ENCODE data around the gene TCERG1L. TPM values are rescaled to one million over a fixed set of nuclear protein-coding genes. Genes with fewer than 3 reads are reported as not detected.

Gene TCERG1L
- total RNA-seq, 1 donor from 2014 or later = not detected

DNA sequence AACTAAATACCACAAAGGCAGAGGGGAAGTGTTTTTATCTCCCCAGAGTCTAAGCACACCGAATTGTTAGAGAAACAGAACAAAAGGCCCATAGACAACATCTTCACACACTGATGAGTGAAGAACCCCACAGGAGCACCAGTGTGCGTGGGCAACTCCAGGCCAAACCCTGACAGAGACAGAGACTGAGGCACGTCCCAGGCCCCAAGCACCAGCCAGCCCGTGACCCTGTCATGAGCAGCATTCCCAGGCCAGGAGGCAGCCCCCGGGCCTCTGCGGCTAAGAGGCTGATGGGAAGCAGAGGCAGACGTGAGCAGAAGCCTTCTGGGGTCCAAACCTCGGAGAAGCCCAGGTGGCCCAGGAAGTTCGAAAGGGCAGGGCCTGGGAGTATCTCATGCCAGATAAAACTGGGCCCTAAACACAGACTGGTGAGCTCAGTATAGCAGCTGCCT, 184.4 kb downstream of the TCERG1L start:
- DNase-seq (no peak), ATAC-seq (ENCODE audit: poor library complexity) (no peak)
- intact Hi-C loops (cut with DNase I) = no loop called here

DNA sequence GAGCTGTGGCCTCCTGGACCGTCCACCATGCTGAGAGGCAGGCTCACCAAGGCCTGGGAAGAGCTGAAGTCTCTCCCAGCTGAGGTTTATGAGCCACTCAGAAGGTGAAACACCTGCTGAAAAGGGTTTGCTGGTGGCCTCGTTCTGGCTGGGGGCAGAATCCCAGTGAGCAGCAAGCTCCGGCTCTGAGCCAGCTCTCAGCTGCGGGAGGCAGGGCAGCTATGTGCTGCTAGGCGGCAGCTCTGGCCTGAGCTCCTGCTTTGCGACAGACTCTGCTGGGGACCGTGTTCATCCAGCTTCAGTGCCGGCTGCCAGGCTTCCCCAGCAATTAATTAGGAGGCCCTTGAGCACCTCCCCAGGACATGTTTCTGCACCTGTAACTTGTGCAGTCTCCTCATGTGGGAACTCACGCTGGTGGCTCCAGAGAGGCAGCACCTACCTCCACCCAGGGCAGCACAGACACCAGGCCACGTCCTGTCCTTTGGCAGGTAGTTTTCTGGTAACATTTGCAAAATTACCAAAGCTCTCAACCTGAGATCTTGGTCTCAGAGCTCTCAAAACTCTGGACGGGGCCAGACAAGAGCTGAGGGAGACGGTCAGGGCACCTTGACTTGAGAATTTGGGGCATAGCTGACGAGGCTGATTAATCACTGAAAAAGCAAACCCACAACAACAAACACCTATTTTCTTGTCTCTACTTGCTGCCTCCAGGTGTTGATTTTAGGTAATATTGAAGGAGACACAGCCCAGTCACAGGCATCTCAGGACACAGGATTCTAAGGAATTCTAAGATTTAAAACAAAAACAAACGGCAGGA, 185.0 kb downstream of the TCERG1L start:
- DNase-seq = no peak
- no peak for ATAC-seq (ENCODE audit: poor library complexity)
- intact Hi-C loops (cut with DNase I) = no loop called here

DNA sequence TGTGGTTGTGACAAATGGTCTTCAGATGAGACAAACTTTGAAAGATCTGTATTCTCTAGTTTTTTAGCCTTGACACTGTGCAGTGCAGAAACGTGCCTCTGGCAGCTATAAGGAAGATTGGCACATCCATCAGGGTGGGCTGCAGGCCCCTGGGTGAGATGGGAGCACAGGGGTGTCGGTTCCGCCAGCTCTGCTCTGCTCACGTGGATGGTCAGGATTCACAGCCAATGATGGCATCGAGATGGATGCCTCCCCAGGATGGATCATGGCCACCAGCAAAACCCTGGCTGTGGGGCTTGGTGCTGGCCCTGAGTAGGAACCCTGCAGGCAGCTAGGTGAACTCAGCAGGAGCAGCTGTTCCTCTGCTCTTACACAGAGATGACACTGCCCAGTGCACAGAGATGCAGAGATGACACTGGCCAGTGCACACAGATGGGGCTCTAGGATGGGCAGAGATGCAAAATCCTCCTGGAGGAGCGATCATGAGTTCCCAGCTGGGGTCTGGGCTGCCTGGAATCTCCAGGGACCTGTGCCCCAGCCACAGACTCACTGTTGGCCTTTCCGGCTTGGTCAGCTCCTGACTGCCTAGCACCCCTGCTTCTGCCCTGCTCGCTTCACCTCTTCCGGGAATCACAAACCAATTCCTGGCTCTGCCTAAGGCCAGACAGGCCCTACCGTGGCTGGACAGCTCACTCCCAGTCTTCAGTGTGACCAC, 185.9 kb downstream of the TCERG1L start:
- no peak for ATAC-seq (ENCODE audit: poor library complexity)
- no peak for DNase-seq
- intact Hi-C loops (cut with DNase I) = no loop called here

GRCh38 chr10:131124945-131125344, 186.6 kb downstream of the TCERG1L start:
- no peak for ATAC-seq (ENCODE audit: poor library complexity)
- intact Hi-C loops (cut with DNase I) = no loop called here
- DNase-seq = no peak

GRCh38 chr10:131123496-131123895, 188.0 kb downstream of the TCERG1L start:
- DNase-seq = no peak
- no peak for ATAC-seq (ENCODE audit: poor library complexity)
- intact Hi-C loops (cut with DNase I) = no loop called here

DNA sequence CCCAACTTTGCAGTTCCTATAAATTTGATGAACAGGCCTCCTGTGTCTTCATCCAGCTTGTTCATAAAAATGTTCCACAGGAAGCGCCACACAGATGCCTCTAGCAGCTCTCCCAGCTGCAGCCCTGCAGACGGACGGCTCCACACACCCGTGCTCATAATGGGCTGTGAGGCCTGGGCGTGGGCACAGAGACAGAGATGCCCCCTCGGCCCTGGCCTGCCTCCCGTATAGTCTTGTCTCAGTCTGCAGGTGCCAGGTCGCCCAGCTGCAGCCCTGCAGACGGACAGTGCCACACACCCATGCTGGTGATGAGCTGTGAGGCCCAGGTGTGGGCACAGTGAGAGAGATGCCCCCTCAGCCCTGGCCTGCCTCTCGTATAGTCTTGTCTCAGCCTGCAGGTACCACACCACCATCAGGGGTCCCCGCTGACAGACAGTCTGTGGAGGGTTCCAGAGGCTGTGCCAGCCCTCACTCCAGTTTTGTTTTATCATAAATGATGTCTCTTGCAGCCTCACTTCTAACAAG, 189.9 kb downstream of the TCERG1L start:
- intact Hi-C loops (cut with DNase I) = no loop called here
- ATAC-seq (ENCODE audit: poor library complexity) (no peak), DNase-seq (no peak)

DNA sequence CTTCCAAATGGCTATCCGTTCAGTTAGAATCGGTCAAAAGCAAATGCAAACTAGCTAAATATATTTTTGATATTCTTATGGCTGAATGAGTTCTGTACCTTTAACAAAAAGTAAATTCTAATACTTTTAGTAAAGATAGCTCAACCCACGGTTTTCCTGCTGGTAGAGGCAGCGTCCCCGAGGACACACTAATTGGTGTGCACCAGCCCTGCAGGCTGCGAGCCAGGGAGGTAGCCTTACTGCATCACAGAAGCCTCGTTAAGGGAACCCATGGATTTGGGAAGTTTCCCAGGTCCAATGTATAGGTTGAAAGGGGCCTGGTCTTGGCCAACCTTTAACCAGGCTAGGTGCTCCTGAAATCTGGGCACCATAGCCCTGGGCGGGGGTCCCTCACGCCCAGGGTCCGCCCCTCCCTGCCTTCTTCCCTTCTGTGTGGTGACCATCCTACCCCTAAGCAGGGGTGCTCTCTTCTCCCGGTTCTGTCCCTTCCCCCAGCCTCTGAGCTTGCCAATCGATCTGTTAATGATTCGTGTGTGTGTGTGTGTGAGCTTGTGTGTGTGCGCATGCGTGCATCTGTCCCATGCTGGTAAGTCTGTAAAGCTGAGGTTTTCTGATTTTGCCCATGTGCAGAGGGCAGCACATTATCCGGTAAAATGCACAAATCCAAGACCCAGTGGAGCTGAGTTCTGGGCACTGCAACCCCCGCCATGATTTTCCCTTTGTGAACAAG, 191.7 kb downstream of the TCERG1L start:
- ATAC-seq (ENCODE audit: poor library complexity) (no peak), DNase-seq (no peak)
- intact Hi-C loops (cut with DNase I) = no loop called here

DNA sequence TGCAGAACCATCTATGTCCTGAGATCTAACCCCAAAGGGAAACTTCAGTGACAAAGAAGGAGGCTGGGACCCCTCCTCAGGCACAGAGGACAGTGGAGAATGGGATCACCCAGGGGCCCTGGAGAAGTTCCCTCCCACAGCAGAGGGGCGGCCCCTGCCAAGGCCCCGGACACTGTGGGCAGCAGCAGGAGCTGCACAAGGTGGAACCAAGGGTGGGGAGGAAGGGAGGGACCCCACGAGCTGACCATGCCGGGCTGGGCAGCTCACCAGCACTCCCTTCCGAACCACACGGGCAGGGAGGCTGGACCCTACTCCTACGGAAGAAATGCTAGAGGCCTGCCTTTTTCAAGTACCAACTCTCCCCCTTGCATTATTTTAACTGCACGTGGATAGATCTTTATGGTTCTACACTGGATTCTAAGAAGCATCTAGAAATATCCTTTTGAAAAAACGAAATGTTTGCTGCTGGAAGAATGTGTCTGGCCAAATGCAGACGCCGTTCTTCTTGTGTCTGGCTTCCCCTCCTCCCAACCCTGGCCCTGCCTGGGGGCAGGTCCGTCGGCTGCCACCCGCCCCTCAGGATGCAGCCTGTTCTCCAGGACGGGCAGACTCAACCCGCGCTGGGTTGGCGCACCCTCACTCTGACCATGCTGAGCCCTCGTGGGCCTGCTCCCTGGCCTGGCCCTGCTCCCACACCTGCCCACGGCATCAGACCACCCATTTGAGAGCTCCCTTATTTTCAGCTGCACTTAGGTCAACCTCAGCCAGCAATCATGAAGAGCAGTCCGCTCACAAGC, 193.9 kb downstream of the TCERG1L start:
- intact Hi-C loops (cut with DNase I) = no loop called here

GRCh38 chr10:131116991-131117375, 194.5 kb downstream of the TCERG1L start:
- ATAC-seq (ENCODE audit: poor library complexity) (no peak), DNase-seq (no peak)
- intact Hi-C loops (cut with DNase I) = no loop called here

More for the DNA sequence above, 193.9 kb downstream of the TCERG1L start:
- DNase-seq = no peak
- ATAC-seq (ENCODE audit: poor library complexity) = no peak

- intact Hi-C loops (cut with DNase I) = no loop called here
- no peak for ATAC-seq (ENCODE audit: poor library complexity)
These were observed 195.1 kb downstream of the TCERG1L start for GRCh38 chr10:131116216-131116990.

GRCh38 chr10:131115801-131116200, 195.7 kb downstream of the TCERG1L start:
- intact Hi-C loops (cut with DNase I) = no loop called here
- no peak for DNase-seq
- ATAC-seq (ENCODE audit: poor library complexity) = no peak

More at GRCh38 chr10:131116216-131116990, 195.1 kb downstream of the TCERG1L start:
- DNase-seq = no peak

GRCh38 chr10:131115321-131115720, 196.2 kb downstream of the TCERG1L start:
- no peak for ATAC-seq (ENCODE audit: poor library complexity)
- DNase-seq = no peak
- intact Hi-C loops (cut with DNase I) = no loop called here

DNA sequence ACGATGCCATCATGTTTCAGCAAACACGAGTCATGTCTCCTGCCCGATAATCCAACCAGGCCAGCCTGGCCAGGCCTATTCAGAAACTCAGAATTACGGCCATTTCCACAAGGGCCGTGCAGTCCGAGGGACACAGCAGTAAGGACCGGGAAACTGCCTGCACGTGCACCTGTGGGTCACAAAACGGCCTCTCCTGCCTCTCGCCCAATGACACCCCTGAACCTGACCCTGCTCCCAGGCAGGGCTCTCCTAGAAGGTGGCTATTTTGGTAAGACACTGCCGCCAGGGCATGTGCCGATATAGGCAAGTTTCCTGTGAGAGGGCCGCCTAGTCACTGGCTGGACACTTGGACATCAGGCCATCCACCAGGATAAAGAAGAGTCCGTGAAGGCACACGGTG, 196.7 kb downstream of the TCERG1L start:
- intact Hi-C loops (cut with DNase I) = no loop called here
- DNase-seq (no peak), ATAC-seq (ENCODE audit: poor library complexity) (no peak)

- DNase-seq (no peak), ATAC-seq (ENCODE audit: poor library complexity) (no peak)
- intact Hi-C loops (cut with DNase I) = no loop called here
These were observed 197.7 kb downstream of the TCERG1L start for GRCh38 chr10:131113709-131114291.

GRCh38 chr10:131113165-131113564, 198.4 kb downstream of the TCERG1L start:
- intact Hi-C loops (cut with DNase I) = no loop called here
- no peak for ATAC-seq (ENCODE audit: poor library complexity)
- DNase-seq = no peak

DNA sequence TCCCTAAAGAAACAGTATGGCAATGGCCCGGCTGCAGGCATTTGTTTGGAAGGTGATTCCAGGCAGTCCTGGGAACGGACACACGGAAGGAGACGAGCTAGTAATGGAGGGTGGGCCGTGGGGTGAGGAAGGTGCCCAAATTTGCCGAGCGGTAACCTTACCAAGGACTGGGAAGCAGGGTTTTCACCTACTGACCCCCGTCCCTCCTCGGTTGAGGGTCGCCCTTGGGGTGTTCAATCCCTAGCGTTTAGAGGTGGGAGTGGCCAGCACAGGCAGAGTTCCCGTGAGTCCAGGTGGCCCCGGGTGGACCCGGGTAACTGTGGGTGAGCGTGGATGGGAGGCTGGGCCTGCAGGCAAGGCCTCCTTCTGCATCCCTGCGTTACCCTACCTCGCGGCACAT, 198.8 kb downstream of the TCERG1L start:
- ATAC-seq (ENCODE audit: poor library complexity) (no peak), DNase-seq (no peak)
- intact Hi-C loops (cut with DNase I) = no loop called here

GRCh38 chr10:131111471-131112080, 199.9 kb downstream of the TCERG1L start:
- DNase-seq = no peak
- ATAC-seq (ENCODE audit: poor library complexity) = no peak
- intact Hi-C loops (cut with DNase I) = no loop called here

All from Right ventricle myocardium superior (tissue), 1 donor.